ENCODE data around the gene FBXW12.

Gene FBXW12

DNA sequence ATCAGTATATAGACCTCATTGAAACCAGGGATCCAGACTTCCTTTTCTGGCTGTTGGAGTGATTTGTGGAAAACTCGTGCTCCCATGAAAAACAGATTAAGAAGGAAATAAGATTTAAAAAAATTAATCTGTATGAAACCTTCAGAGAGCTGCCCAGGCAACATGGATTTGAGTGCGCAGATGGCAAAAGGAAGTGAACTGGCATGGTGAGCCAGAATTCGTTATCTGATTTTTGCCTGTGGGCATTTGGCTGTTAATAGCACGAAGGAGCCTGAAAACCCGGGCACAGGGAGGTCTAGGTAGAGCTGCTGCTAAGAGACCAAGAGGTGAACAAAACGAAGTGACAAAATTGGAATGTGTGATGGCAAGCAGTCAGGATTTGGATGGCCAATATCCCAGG lies 19.5 kb upstream of the FBXW12 start:
- in situ Hi-C loops (cut with HindIII; ENCODE audit: low pct_unique_long_range_greater_than_20kb, low sequenced_read_pairs): no loop called here
- DNase-seq (ENCODE audit: low read depth in 1 of 2, low spot score in 1 of 2): peak in 1 of 2 experiments; percentile 89
- TF ChIP-seq JUND (IDR thresholded peaks at IDR 0.05; ENCODE audit: low read depth): peak; percentile 38; the same call in 1 of the 2 replicates

DNA sequence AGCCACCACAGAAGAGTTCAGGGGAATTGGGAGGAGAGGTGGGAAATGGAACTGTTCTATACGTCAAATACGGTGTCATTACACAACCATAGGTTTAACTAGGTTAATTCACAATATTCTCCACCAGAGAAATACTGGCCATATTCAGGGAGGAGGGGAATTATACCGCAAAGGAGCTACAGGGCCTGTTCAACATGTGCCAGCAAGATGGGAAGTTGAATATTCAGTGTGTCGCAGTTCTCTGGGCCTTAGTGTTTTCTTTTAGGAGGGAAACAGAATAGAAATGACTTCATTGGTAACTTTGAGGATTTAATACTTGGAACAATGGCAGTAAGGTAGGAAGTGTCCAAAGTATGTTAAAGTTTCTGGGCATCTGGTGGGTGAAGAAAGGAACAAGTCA lies 18.0 kb upstream of the FBXW12 start:
- TF ChIP-seq JUND (IDR thresholded peaks at IDR 0.05; ENCODE audit: low read depth): no peak
- in situ Hi-C loops (cut with HindIII; ENCODE audit: low pct_unique_long_range_greater_than_20kb, low sequenced_read_pairs): no loop called here
- no peak for DNase-seq (ENCODE audit: low read depth in 1 of 2, low spot score in 1 of 2)

GRCh38 chr3:48356419-48356818 lies 15.6 kb upstream of the FBXW12 start:
- peak; percentile 12 to 96 for DNase-seq (ENCODE audit: low read depth in 1 of 2, low spot score in 1 of 2)
- 0 out of 2 replicates have a peak, but pooled peaks have one; percentile 28 for TF ChIP-seq JUND (IDR thresholded peaks at IDR 0.05; ENCODE audit: low read depth)
- in situ Hi-C loops (cut with HindIII; ENCODE audit: low pct_unique_long_range_greater_than_20kb, low sequenced_read_pairs): no loop called here

DNA sequence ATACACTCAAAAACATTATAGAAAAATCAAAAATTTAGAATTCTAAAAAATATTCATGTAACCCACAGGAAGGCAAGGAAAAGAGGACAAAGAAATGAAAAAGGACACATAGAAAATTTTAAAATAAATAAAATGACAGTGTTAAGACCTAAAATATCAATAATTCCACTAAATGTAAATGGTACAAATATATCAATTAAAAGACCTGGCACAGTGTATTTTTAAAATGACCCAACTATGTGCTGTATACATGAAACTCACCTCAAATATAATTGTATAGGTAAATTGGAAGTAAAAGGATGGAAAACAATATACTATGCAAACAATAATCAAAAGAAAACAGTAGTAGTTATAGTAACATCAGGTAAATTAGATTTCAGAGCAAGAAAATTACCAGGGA lies 10.1 kb upstream of the FBXW12 start:
- DNase-seq (ENCODE audit: low read depth in 1 of 2, low spot score in 1 of 2): no peak
- in situ Hi-C loops (cut with HindIII; ENCODE audit: low pct_unique_long_range_greater_than_20kb, low sequenced_read_pairs): no loop called here
- TF ChIP-seq JUND (IDR thresholded peaks at IDR 0.05; ENCODE audit: low read depth): no peak

- TF ChIP-seq JUND (IDR thresholded peaks at IDR 0.05; ENCODE audit: low read depth): no peak
- DNase-seq (ENCODE audit: low read depth in 1 of 2, low spot score in 1 of 2): no peak
- in situ Hi-C loops (cut with HindIII; ENCODE audit: low pct_unique_long_range_greater_than_20kb, low sequenced_read_pairs): no loop called here
Measured at GRCh38 chr3:48364840-48365239, 7.2 kb upstream of the FBXW12 start.

DNA sequence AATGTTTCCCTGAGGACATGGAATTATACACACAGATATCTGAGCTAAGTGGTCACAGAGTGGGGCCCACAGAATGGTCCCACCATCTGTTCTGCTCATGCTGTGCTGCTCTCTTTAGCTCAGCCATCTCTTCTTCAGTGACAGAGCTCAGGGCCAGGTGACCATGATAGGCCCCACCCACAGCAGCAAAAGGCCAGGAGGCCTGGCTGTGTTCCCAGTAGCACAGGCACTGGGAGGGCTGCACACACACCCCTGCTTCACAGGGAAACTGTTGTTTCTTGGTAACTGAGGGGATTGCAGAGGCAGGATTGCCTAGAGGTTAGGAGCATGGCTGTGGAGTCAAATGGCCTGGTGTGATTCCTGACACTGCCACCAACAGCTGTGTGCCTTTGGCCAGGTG lies 4.8 kb upstream of the FBXW12 start:
- DNase-seq (ENCODE audit: low read depth in 1 of 2, low spot score in 1 of 2): no peak
- no peak for TF ChIP-seq JUND (IDR thresholded peaks at IDR 0.05; ENCODE audit: low read depth)
- in situ Hi-C loops (cut with HindIII; ENCODE audit: low pct_unique_long_range_greater_than_20kb, low sequenced_read_pairs): no loop called here

- DNase-seq (ENCODE audit: low read depth in 1 of 2, low spot score in 1 of 2): no peak
- in situ Hi-C loops (cut with HindIII; ENCODE audit: low pct_unique_long_range_greater_than_20kb, low sequenced_read_pairs): no loop called here
- TF ChIP-seq JUND (IDR thresholded peaks at IDR 0.05; ENCODE audit: low read depth): no peak
Measured at GRCh38 chr3:48369693-48370332, 2.2 kb upstream of the FBXW12 start.

- no peak for TF ChIP-seq JUND (IDR thresholded peaks at IDR 0.05; ENCODE audit: low read depth)
- DNase-seq (ENCODE audit: low read depth in 1 of 2, low spot score in 1 of 2): no peak
- in situ Hi-C loops (cut with HindIII; ENCODE audit: low pct_unique_long_range_greater_than_20kb, low sequenced_read_pairs): no loop called here
Measured at GRCh38 chr3:48370333-48370713, 1.7 kb upstream of the FBXW12 start.

DNA sequence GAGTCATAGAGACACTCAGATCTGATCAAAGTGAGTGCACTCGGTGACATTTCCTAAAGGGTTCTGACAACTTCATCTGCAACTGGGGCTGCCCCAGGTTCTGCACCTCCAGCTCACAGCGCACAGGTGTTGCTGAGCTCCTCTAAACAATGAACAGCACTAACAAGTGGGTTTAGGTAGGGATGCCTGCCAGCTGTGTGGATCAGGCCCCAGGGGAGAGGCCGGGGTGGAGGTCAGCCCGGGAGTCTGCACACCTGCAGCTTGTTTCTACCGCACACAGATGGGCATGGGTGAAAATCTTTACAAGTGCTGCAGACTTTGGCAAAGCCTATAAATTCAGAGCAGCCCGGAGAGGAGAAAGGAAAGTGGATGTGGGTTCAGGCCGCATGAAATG lies 355 bp downstream of the FBXW12 start:
- DNase-seq (ENCODE audit: low read depth in 1 of 2, low spot score in 1 of 2): no peak
- TF ChIP-seq JUND (IDR thresholded peaks at IDR 0.05; ENCODE audit: low read depth): no peak
- in situ Hi-C loops (cut with HindIII; ENCODE audit: low pct_unique_long_range_greater_than_20kb, low sequenced_read_pairs): no loop called here

DNA sequence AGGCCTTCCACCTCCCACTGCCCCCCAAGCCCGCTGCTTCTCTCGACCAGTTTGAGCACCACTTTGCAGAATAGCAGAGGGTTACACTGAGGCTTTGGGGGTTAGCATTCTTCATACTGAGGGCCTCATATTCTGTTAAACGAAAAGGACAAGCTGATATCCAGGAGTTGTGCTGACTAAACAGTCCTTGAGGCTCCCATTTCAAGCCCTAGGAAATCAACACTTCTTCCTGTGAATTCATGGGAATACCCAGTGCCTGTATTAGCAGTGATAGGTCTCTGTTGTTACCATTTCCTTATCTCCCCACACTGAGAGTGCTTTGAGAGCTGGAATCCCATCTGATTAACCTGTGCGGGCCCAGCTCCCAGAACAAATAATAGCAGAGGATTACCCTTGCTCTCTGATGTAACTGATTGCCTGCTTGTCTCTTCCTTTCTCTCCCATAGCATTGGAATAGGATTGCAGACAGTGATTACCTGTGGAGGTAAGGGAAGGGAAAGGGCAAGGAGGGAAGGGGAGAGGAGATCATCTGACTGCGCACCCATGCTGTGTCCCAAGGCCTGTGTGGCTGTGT lies 930 bp downstream of the FBXW12 start:
- in situ Hi-C loops (cut with HindIII; ENCODE audit: low pct_unique_long_range_greater_than_20kb, low sequenced_read_pairs): no loop called here
- no peak for TF ChIP-seq JUND (IDR thresholded peaks at IDR 0.05; ENCODE audit: low read depth)

GRCh38 chr3:48387634-48388033 lies 15.6 kb downstream of the FBXW12 start:
- TF ChIP-seq JUND (IDR thresholded peaks at IDR 0.05; ENCODE audit: low read depth): no peak
- DNase-seq (ENCODE audit: low read depth in 1 of 2, low spot score in 1 of 2): no peak
- in situ Hi-C loops (cut with HindIII; ENCODE audit: low pct_unique_long_range_greater_than_20kb, low sequenced_read_pairs): no loop called here

More for the DNA sequence above, 930 bp downstream of the FBXW12 start:
- DNase-seq (ENCODE audit: low read depth in 1 of 2, low spot score in 1 of 2): no peak

- DNase-seq (ENCODE audit: low read depth in 1 of 2, low spot score in 1 of 2): no peak
- in situ Hi-C loops (cut with HindIII; ENCODE audit: low pct_unique_long_range_greater_than_20kb, low sequenced_read_pairs): no loop called here
- TF ChIP-seq JUND (IDR thresholded peaks at IDR 0.05; ENCODE audit: low read depth): no peak
Measured at GRCh38 chr3:48388966-48389365, 16.9 kb downstream of the FBXW12 start.

DNA sequence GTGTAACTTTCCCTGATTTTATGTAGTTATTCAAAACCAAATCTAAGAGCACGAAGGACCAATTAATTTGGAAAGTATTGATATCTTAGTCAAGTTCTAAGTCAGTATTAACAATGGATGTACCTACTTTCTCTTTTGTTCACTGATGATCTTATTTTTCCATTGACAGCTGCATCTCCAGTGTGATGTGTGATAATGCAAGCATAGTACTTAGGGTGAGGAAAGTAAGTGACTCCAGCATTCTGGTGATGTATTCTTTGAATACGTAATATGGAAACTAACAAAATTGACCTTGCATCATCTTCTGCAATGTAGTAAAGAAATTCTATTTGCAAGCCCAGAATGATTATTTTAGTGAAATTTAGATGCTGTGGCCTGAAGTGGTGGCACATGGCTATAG lies 22.4 kb downstream of the FBXW12 start:
- in situ Hi-C loops (cut with HindIII; ENCODE audit: low pct_unique_long_range_greater_than_20kb, low sequenced_read_pairs): no loop called here
- TF ChIP-seq JUND (IDR thresholded peaks at IDR 0.05; ENCODE audit: low read depth): no peak
- DNase-seq (ENCODE audit: low read depth in 1 of 2, low spot score in 1 of 2): no peak

- no peak for DNase-seq (ENCODE audit: low read depth in 1 of 2, low spot score in 1 of 2)
- in situ Hi-C loops (cut with HindIII; ENCODE audit: low pct_unique_long_range_greater_than_20kb, low sequenced_read_pairs): no loop called here
- no peak for TF ChIP-seq JUND (IDR thresholded peaks at IDR 0.05; ENCODE audit: low read depth)
Measured at GRCh38 chr3:48395714-48396113, 23.7 kb downstream of the FBXW12 start.

All from T47D (cell line).